GM13976 (cell line): ENCODE measurements around the gene TMEM178A.

ENCODE experiments used
- DNase-seq: peaks from one replicate; pipeline ENCODE4 v3.0.0; 2012; ENCODE audit warnings: low spot score
- in situ Hi-C: fragments of 300-500 bp; cut with MboI; formaldehyde crosslinking; loops from one replicate; pipeline ENCODE4 v1.12.0; 2022; ENCODE audit warnings: low sequenced_read_pairs, mixed read lengths, inconsistent platforms; ENCODE audit not compliant: unreplicated experiment
- TF ChIP-seq, protein P1 (sequence below): IDR thresholded peaks from 2 replicates; pipeline ENCODE4 v1.5.1; 2012; ENCODE audit warnings: borderline replicate concordance, mild to moderate bottlenecking; ENCODE audit not compliant: insufficient read depth; ENCODE audit errors: extremely low read depth, missing control alignments, control extremely low read depth

The TMEM178A gene

DNA sequence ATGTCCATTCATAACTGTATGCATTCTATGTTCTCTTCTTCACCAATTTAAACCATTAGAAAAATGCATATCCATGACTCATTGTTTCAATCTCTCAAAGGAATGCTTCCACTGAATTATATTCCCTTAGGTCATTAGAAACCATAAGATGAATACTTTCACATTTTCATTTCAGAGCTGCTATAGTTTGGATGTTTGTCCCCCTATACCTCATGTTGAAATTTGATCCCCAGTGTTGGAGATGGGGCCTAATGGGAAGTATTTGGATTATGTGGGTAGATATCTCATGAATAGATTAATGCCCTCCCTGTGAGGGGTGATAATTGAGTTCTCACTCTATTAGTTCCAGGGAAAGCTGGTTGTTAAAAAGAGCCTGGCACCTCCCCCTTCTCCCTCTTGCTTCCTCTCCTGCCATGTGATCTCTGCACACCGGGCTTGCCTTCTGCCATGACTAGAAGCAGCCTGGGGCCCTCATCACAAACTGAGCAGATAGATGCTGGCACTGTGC, 77.6 kb downstream of the TMEM178A start:
- in situ Hi-C loops = no loop called here
- TF ChIP-seq, protein P1, sequence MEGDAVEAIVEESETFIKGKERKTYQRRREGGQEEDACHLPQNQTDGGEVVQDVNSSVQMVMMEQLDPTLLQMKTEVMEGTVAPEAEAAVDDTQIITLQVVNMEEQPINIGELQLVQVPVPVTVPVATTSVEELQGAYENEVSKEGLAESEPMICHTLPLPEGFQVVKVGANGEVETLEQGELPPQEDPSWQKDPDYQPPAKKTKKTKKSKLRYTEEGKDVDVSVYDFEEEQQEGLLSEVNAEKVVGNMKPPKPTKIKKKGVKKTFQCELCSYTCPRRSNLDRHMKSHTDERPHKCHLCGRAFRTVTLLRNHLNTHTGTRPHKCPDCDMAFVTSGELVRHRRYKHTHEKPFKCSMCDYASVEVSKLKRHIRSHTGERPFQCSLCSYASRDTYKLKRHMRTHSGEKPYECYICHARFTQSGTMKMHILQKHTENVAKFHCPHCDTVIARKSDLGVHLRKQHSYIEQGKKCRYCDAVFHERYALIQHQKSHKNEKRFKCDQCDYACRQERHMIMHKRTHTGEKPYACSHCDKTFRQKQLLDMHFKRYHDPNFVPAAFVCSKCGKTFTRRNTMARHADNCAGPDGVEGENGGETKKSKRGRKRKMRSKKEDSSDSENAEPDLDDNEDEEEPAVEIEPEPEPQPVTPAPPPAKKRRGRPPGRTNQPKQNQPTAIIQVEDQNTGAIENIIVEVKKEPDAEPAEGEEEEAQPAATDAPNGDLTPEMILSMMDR = no peak
- DNase-seq = no peak

DNA sequence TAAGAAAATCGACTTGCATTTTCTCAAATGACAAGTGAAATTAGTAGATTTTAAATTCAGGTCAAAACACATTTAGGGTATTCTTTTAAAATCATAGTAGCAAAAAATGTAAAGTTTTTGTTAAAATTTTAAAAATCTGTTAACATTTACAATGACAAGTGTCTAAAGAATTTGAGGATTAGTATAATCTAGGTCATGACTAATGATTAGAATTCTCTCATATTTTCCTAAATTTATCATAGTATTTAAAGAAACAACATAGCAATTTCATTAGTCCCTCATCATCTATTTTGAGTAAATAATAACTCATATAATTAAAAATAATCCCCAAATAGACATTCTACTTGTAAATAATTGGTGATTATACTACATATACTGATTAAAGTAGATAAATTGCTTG, 89.7 kb downstream of the TMEM178A start:
- in situ Hi-C loops = no loop called here
- DNase-seq = no peak
- TF ChIP-seq, protein P1 = no peak

DNA sequence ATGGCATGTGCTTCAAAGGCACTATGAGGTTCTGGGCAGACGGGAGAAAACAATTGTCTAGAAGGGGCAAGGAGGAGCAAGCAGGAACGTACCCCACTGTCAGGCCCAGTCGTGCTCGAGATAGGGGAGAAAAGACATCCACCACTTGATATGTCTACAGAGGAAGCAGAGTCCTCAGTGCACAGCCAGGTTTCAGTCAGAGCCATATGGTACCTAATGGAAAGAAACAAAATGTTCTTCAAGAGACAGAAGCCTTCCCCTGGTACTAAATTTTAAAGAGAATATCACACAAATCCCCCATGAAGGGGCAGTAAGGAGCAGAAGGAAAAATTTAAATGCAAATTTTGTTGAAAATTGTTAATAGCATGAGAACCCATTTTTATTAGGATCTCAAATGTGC, 91.4 kb downstream of the TMEM178A start:
- DNase-seq = no peak
- in situ Hi-C loops = no loop called here
- TF ChIP-seq, protein P1 = no peak

DNA sequence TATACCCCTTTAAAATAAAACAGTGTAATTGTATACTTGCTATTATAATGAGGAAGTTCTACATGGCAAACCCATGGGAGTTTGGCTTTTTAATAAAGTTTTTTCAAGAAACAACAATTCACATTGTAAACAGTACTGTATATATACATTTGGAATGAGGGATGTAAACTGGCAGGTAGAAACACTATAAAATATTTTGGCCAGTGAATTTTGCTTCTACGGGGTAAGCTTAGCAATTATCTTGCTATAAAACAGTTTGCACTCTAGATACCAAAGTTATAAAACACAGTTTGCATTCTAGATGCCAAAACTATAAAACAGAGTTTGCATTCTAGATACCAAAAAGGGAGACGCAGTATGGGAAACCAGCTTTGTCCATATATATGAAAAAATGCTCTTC, 96.7 kb downstream of the TMEM178A start:
- DNase-seq = no peak
- TF ChIP-seq, protein P1 = no peak
- in situ Hi-C loops = no loop called here
